Stimulated activated CD8-positive, alpha-beta memory T cell treated with anti-CD3 and anti-CD28 coated beads, Interleukin-4, amount 100 ng/mL, for 1 hour (primary cell): ENCODE results near the gene ELOVL6.
"Not testable (repeated sequence)": the region's sequence is repeated elsewhere in the genome, so short reads cannot be mapped to it uniquely, and the experiment has no call there.

Source experiments
- DNase-seq, 2 donors: peaks; one replicate each; pipeline ENCODE4 v3.0.0-alpha.2; 2020; ENCODE audit warnings: low read depth in 2 of 2, low spot score in 1 of 2

The ELOVL6 gene

GRCh38 chr4:110196871-110197528 is 1.4 kb downstream of the ELOVL6 start:
- DNase-seq: no peak

- DNase-seq: no peak
Observed at GRCh38 chr4:110196206-110196870, 2.1 kb downstream of the ELOVL6 start.

- DNase-seq: no peak
Observed at GRCh38 chr4:110195561-110196205, 2.7 kb downstream of the ELOVL6 start.

GRCh38 chr4:110193822-110194761 is 4.3 kb downstream of the ELOVL6 start:
- DNase-seq: peak; percentile 31 to 57

GRCh38 chr4:110193287-110193686 is 5.1 kb downstream of the ELOVL6 start:
- DNase-seq: not testable (repeated sequence)

GRCh38 chr4:110190249-110190648 is 8.2 kb downstream of the ELOVL6 start:
- DNase-seq: no peak

GRCh38 chr4:110188113-110188512 is 10.3 kb downstream of the ELOVL6 start:
- no peak for DNase-seq

GRCh38 chr4:110184791-110185155 is 13.6 kb downstream of the ELOVL6 start:
- DNase-seq: no peak

- no peak for DNase-seq
Observed at GRCh38 chr4:110184140-110184790, 14.2 kb downstream of the ELOVL6 start.

- no peak for DNase-seq
Observed at GRCh38 chr4:110183643-110184042, 14.8 kb downstream of the ELOVL6 start.

- no peak for DNase-seq
Observed at GRCh38 chr4:110183058-110183457, 15.4 kb downstream of the ELOVL6 start.

- no peak for DNase-seq
Observed at GRCh38 chr4:110181890-110182289, 16.5 kb downstream of the ELOVL6 start.

- no peak for DNase-seq
Observed at GRCh38 chr4:110175634-110176033, 22.8 kb downstream of the ELOVL6 start.

- DNase-seq: no peak
Observed at GRCh38 chr4:110172972-110173371, 25.4 kb downstream of the ELOVL6 start.

GRCh38 chr4:110171971-110172370 is 26.4 kb downstream of the ELOVL6 start:
- DNase-seq: no peak

- DNase-seq: no peak
Observed at GRCh38 chr4:110170861-110171260, 27.6 kb downstream of the ELOVL6 start.

- peak in 1 of 2 donors; percentile 37 for DNase-seq
Observed at GRCh38 chr4:110165382-110166286, 32.8 kb downstream of the ELOVL6 start.

- DNase-seq: no peak
Observed at GRCh38 chr4:110164856-110165255, 33.6 kb downstream of the ELOVL6 start.

- no peak for DNase-seq
Observed at GRCh38 chr4:110164251-110164650, 34.2 kb downstream of the ELOVL6 start.
